Spleen (tissue), 13 donors: Measurements from ENCODE around the gene AXIN2. TPM values are rescaled to one million over a fixed set of nuclear protein-coding genes. Genes with fewer than 3 reads are reported as not detected.

Experiments
- DNase-seq: peaks from one replicate; pipeline ENCODE4 v3.0.0-alpha.2; 2020
- H3K27ac ChIP-seq, 8 donors: fragments of 200-600 bp; sonication (generic) in 7 of 8; 1 replicate in 4 of 8; 2 replicates in 4 of 8; pipeline versions ENCODE4 v1.5.0 to v1.8.0; 2016 to 2021; ENCODE audit warnings: inconsistent platforms in 4 of 8, mild to moderate bottlenecking in 4 of 8, moderate library complexity in 1 of 8
- H3K27me3 ChIP-seq, 7 donors: fragments of 200-600 bp; sonication (generic) in 6 of 7; replicated peaks in 1 of 7; 1 replicate in 4 of 7; 2 replicates in 3 of 7; pipeline versions ENCODE4 v1.5.0 to v1.8.0; 2016 to 2021; ENCODE audit warnings: inconsistent platforms in 3 of 7, mild to moderate bottlenecking in 1 of 7
- H3K36me3 ChIP-seq, 6 donors: fragments of 200-600 bp; sonication (generic) in 5 of 6; 1 replicate in 4 of 6; 2 replicates in 2 of 6; pipeline versions ENCODE4 v1.5.0 to v1.8.0; 2016 to 2021; ENCODE audit warnings: inconsistent platforms in 2 of 6
- H3K4me1 ChIP-seq, 6 donors: fragments of 200-600 bp; sonication (generic) in 5 of 6; 1 replicate in 3 of 6; 2 replicates in 3 of 6; pipeline versions ENCODE4 v1.5.0 to v1.8.0; 2016 to 2021; ENCODE audit warnings: inconsistent platforms in 3 of 6
- H3K4me3 ChIP-seq, 8 donors: fragments of 200-600 bp; sonication (generic) in 7 of 8; 1 replicate in 4 of 8; 2 replicates in 4 of 8; pipeline versions ENCODE4 v1.5.0 to v1.8.0; 2016 to 2021; ENCODE audit warnings: inconsistent platforms in 4 of 8, mild to moderate bottlenecking in 4 of 8, moderate library complexity in 2 of 8
- H3K9me3 ChIP-seq, 8 donors: fragments of 200-600 bp; sonication (generic) in 7 of 8; 1 replicate in 4 of 8; 2 replicates in 4 of 8; pipeline versions ENCODE4 v1.5.0 to v1.8.0; 2016 to 2021; ENCODE audit warnings: inconsistent platforms in 4 of 8
- POLR2A ChIP-seq, 3 donors: fragments of 450-650 bp; IDR thresholded peaks; one replicate each; pipeline ENCODE4 v1.5.1; 2017; ENCODE audit warnings: antibody characterized with exemption in 3 of 3, mild to moderate bottlenecking in 1 of 3
- POLR2AphosphoS5 ChIP-seq, 3 donors: sonication (generic); formaldehyde crosslinking; IDR thresholded peaks; one replicate each; pipeline ENCODE4 v1.5.1; 2017; ENCODE audit warnings: antibody characterized with exemption in 3 of 3
- WGBS, 5 donors: extraction: QIAGEN DNeasy Blood & Tissue Kit in 3 of 5; methylation state at CpG; one replicate each; pipeline versions ENCODE4 v1.1.5 to v1.1.7; 2013 to 2018; 5-methylcytosine and 5-hydroxymethylcytosine counted together
- intact Hi-C: fragments of 100-400 bp; cut with DNase I; formaldehyde crosslinking; loops from one replicate; pipeline ENCODE4 v1.15.0; 2023; ENCODE audit warnings: low total_unique reads
- long read RNA-seq, 2 donors: transcript quantifications; one replicate each; lab custom pipeline, GENCODE V29; 2026
- polyA plus RNA-seq, 3 donors: library from polyadenylated mRNA; stranded (reverse); fragments of 200-250 nt; gene quantifications; one replicate each; pipeline ENCODE4 v1.2.1, GENCODE V29; 2013
- total RNA-seq, 7 donors: library from RNA; depleted of rRNA in 3 of 7; stranded (reverse); fragments of >200 nt in 3 of 7; fragmentation: NEBNext Ultra II Directional in 4 of 7; extraction: Animal tissue kit (Norgen Biotek cat#: 25700) in 4 of 7; gene quantifications; one replicate each; pipeline versions ENCODE4 v1.1.0 to v1.2.1, GENCODE V29; 2016 to 2021
- TF ChIP-seq, protein P1 (sequence below), 11 experiments: fragments of 200-600 bp in 7 of 11; fragments of 450-650 bp in 4 of 11; sonication (generic) in 4 of 11; IDR thresholded peaks in 8 of 11; conservative IDR thresholded peaks in 3 of 11; 1 replicate in 7 of 11; 2 replicates in 4 of 11; pipeline versions ENCODE4 v1.4.0 to v1.8.0; 2016 to 2021; ENCODE audit warnings: antibody characterized with exemption in 11 of 11, inconsistent platforms in 4 of 11, mild to moderate bottlenecking in 1 of 11
- donor health status: healthy with polysubstance abuse.
- donor health status: DM: no; HTN: no; CAD: no; lungs with moderate emphysema.
- donor health status: DM: no; HTN: no; CAD: no.
- donor health status: Bipolar disorder and iron deficiency.
- donor health status: healthy.
- donor health status: DM: no; HTN: no; CAD: no.
- donor health status: DM: yes; HTN: yes; CAD: no.

Gene AXIN2, protein sequence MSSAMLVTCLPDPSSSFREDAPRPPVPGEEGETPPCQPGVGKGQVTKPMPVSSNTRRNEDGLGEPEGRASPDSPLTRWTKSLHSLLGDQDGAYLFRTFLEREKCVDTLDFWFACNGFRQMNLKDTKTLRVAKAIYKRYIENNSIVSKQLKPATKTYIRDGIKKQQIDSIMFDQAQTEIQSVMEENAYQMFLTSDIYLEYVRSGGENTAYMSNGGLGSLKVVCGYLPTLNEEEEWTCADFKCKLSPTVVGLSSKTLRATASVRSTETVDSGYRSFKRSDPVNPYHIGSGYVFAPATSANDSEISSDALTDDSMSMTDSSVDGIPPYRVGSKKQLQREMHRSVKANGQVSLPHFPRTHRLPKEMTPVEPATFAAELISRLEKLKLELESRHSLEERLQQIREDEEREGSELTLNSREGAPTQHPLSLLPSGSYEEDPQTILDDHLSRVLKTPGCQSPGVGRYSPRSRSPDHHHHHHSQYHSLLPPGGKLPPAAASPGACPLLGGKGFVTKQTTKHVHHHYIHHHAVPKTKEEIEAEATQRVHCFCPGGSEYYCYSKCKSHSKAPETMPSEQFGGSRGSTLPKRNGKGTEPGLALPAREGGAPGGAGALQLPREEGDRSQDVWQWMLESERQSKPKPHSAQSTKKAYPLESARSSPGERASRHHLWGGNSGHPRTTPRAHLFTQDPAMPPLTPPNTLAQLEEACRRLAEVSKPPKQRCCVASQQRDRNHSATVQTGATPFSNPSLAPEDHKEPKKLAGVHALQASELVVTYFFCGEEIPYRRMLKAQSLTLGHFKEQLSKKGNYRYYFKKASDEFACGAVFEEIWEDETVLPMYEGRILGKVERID
- total RNA-seq (10 to 100 TPM in 6 of 7 donors, 1 to 10 TPM in 1; 9.8 to 16.6 (median 15.1) TPM), polyA plus RNA-seq (1 to 10 TPM; 1.1 to 3.0 (median 1.8) TPM)
- long read RNA-seq, donor 1, full-length matches to known transcripts: 1 of 1 reads
- long read RNA-seq, donor 1, partial matches to known transcripts: 0 of 1 reads
- long read RNA-seq, donor 1, other reads (novel, unspliced or antisense): 0 of 1 reads
- long read RNA-seq, donor 2: 0 reads

DNA sequence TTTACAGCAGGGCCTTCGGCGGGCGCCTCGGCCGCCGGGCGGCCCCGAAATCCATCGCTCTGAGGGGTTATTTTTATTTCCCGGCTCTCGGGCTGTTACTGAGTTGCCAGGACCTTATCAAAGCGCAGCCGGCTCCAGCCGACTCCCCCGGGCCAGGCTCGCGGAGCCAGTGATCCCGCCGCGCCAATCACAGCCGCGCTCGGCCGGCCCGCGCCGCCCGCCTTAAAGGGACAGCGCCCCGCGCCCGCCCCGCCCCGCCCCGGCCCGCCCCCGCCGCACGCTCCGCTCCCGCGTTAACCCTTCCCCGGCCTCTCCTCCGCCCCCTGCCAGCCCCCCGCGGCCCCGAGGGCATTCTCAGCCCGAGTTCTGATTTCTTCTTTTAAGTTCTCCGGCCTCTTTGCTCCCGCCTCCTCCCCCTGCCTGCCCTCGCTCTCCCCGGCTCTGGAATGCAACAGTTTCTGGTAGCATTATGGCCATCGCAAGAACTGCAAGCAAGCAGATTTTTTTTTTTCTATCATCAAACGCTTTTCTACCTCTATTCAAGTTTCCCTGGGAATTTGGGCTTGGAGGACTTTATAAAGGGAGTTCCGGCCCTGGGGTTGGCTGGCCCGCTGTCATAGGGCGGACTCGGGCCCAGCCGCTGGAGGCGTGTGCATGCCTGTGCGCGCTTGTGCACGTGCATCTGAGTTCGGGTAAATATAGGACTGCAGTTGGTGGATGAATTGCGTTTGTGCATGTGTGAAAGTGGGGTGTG is at the start of gene AXIN2:
Gene AXIN2 (minus strand): TSS at position 197 of the 754 bp plus-strand sequence. CDS start 3,028 bp downstream, outside the sequence.
- Histone ChIP-seq H3K4me1 (peaks cover 0 to 42% (median 13%) of the 10 kb centered on the region in 6 donors), H3K36me3 (peaks cover 0 to 7% (median 0%) of the 10 kb centered on the region in 6 donors), H3K4me3 (peak within 1 kb of the TSS in 4 of 8 donors; percentile 54 to 78 (median 70)), H3K27me3 (peaks cover 0 to 64% (median 16%) of the 10 kb centered on the region in 7 donors), H3K27ac (peak within 1 kb of the TSS in 7 of 8 donors; percentile 48 to 88 (median 84)), H3K9me3 (no peaks in the 10 kb centered on the region)
- intact Hi-C loops: no loop called here
- no peak for TF ChIP-seq POLR2A (IDR thresholded peaks at IDR 0.05)
- TF ChIP-seq, protein P1, sequence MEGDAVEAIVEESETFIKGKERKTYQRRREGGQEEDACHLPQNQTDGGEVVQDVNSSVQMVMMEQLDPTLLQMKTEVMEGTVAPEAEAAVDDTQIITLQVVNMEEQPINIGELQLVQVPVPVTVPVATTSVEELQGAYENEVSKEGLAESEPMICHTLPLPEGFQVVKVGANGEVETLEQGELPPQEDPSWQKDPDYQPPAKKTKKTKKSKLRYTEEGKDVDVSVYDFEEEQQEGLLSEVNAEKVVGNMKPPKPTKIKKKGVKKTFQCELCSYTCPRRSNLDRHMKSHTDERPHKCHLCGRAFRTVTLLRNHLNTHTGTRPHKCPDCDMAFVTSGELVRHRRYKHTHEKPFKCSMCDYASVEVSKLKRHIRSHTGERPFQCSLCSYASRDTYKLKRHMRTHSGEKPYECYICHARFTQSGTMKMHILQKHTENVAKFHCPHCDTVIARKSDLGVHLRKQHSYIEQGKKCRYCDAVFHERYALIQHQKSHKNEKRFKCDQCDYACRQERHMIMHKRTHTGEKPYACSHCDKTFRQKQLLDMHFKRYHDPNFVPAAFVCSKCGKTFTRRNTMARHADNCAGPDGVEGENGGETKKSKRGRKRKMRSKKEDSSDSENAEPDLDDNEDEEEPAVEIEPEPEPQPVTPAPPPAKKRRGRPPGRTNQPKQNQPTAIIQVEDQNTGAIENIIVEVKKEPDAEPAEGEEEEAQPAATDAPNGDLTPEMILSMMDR (IDR thresholded peaks at IDR 0.05 in 8 of 11, conservative IDR thresholded peaks at IDR 0.05 in 3 of 11): peak in 6 of 11 experiments; percentile 20 to 50 (median 39)
- WGBS, 5 donors: 1 to 3% (median 2%) methylated on average over 50 to 65 of the region's 65 CpGs
- peak; percentile 93 for DNase-seq

DNA sequence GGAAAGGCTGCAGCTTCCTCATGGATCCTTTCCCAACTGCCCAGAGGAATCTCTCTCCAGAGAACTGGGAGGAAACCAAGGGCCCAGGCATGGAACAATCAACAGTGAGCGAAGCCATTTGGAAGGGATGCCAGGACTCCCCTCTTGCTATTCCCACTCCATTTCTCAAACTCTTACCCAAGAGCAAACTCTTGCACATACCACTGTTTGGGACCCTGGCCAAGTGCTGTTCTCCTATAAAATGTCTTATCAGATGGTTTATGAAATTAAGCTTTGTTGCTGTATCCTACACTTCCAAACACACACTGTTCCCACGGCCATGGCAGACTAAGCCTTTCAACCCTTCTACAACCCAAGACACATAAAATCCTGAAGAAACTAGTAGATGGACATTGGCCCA is 48.3 kb upstream of the AXIN2 start:
- Histone ChIP-seq H3K9me3 (no peaks in the 10 kb centered on the region), H3K27me3 (no peaks in the 10 kb centered on the region), H3K4me1 (no peaks in the 10 kb centered on the region), H3K27ac (no peak overlapping the region), H3K36me3 (no peaks in the 10 kb centered on the region), H3K4me3 (no peak overlapping the region)
- 80 to 95% (median 89%) methylated on average over 2 of the region's 2 CpGs for WGBS, 5 donors
- TF ChIP-seq POLR2A (IDR thresholded peaks at IDR 0.05): no peak
- TF ChIP-seq, protein P1 (IDR thresholded peaks at IDR 0.05 in 8 of 11, conservative IDR thresholded peaks at IDR 0.05 in 3 of 11): no peak
- TF ChIP-seq POLR2AphosphoS5 (IDR thresholded peaks at IDR 0.05): no peak
- no peak for DNase-seq
- intact Hi-C loops: no loop called here

DNA sequence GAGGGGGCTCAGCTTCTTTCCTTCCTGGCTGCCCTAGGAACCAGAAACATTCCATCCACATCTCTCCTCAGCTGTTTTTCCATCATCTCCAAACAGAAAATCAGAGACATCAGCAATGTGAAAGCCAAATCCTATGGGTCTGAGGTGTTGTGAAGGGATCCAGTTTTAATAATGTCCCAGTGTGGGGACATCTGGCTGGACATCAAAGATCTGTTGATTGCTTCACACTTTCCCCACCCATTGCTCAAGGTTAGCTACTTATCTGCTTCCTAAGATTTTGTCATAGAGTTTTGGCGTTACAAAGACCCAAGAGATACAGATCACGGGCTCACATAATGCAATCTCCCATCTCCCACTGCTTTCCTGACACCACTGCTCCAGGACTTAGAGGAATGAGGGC is 47.8 kb upstream of the AXIN2 start:
- H3K9me3 ChIP-seq: no peaks in the 10 kb centered on the region
- WGBS, 5 donors: 47 to 74% (median 65%) methylated on average over 2 of the region's 2 CpGs
- no peak overlapping the region for H3K27ac ChIP-seq
- no peak for TF ChIP-seq POLR2AphosphoS5 (IDR thresholded peaks at IDR 0.05)
- TF ChIP-seq, protein P1 (IDR thresholded peaks at IDR 0.05 in 8 of 11, conservative IDR thresholded peaks at IDR 0.05 in 3 of 11): no peak
- no peak for TF ChIP-seq POLR2A (IDR thresholded peaks at IDR 0.05)
- no peak overlapping the region for H3K4me3 ChIP-seq
- intact Hi-C loops: no loop called here
- H3K36me3 ChIP-seq: no peaks in the 10 kb centered on the region
- DNase-seq: no peak
- no peaks in the 10 kb centered on the region for H3K27me3 ChIP-seq
- no peaks in the 10 kb centered on the region for H3K4me1 ChIP-seq
